ENCODE measurements around the gene LRRC7. TPM values are rescaled to one million over a fixed set of nuclear protein-coding genes. Genes with fewer than 3 reads are reported as not detected.
"Not testable (repeated sequence)": the region's sequence is repeated elsewhere in the genome, so short reads cannot be mapped to it uniquely, and the experiment has no call there.

Gene LRRC7
- total and polyA plus RNA-seq, 8 donors = 0.12 to 2.2 (median 0.90) TPM

GRCh38 chr1:69706473-69706872 lies 138.8 kb downstream of the LRRC7 start:
- intact Hi-C loops (cut with DNase I) = no loop called here
- TF ChIP-seq CTCF (IDR thresholded peaks at IDR 0.05) = no peak
- no peak for DNase-seq
- no peaks in the 10 kb centered on the region for H3K36me3 ChIP-seq
- H3K9me3 ChIP-seq = no peaks in the 10 kb centered on the region
- H3K27me3 ChIP-seq = no peaks in the 10 kb centered on the region
- no peak for FAIRE-seq
- no peak overlapping the region for H3K27ac ChIP-seq
- H3K4me1 ChIP-seq = no peaks in the 10 kb centered on the region
- H3K4me3 ChIP-seq = no peak overlapping the region
- no peak for ATAC-seq
- 65 to 68% methylated on average over 1 of the region's 1 CpG for WGBS, 2 donors

GRCh38 chr1:69707103-69707502 lies 139.4 kb downstream of the LRRC7 start:
- Histone ChIP-seq H3K9me3 (no peaks in the 10 kb centered on the region), H3K27me3 (no peaks in the 10 kb centered on the region), H3K27ac (no peak overlapping the region), H3K4me3 (no peak overlapping the region), H3K36me3 (no peaks in the 10 kb centered on the region), H3K4me1 (no peaks in the 10 kb centered on the region)
- FAIRE-seq (no peak), DNase-seq (no peak), ATAC-seq (no peak)
- no peak for TF ChIP-seq CTCF (IDR thresholded peaks at IDR 0.05)
- 90 to 92% methylated on average over 4 of the region's 4 CpGs for WGBS, 2 donors
- intact Hi-C loops (cut with DNase I) = no loop called here

GRCh38 chr1:69710484-69711189 lies 142.9 kb downstream of the LRRC7 start:
- no peak for DNase-seq
- no peaks in the 10 kb centered on the region for H3K27me3 ChIP-seq
- no peak overlapping the region for H3K4me3 ChIP-seq
- intact Hi-C loops (cut with DNase I) = no loop called here
- no peaks in the 10 kb centered on the region for H3K4me1 ChIP-seq
- H3K9me3 ChIP-seq = no peaks in the 10 kb centered on the region
- ATAC-seq = no peak
- WGBS, 2 donors = 29 to 40% methylated on average over 4 of the region's 4 CpGs
- TF ChIP-seq CTCF (IDR thresholded peaks at IDR 0.05) = no peak
- H3K36me3 ChIP-seq = no peaks in the 10 kb centered on the region
- H3K27ac ChIP-seq = no peak overlapping the region
- FAIRE-seq = no peak

GRCh38 chr1:69711190-69711930 lies 143.6 kb downstream of the LRRC7 start:
- ATAC-seq (no peak), FAIRE-seq (no peak), DNase-seq (no peak)
- intact Hi-C loops (cut with DNase I) = no loop called here
- 85% methylated on average over 4 of the region's 4 CpGs for WGBS, 2 donors
- H3K27ac ChIP-seq = no peak overlapping the region
- H3K27me3 ChIP-seq = peaks cover 0 to 3% (median 0%) of the 10 kb centered on the region in 4 donors
- H3K36me3 ChIP-seq = no peaks in the 10 kb centered on the region
- H3K4me3 ChIP-seq = no peak overlapping the region
- H3K4me1 ChIP-seq = no peaks in the 10 kb centered on the region
- no peak for TF ChIP-seq CTCF (IDR thresholded peaks at IDR 0.05)
- no peaks in the 10 kb centered on the region for H3K9me3 ChIP-seq

GRCh38 chr1:69717834-69718233 lies 150.1 kb downstream of the LRRC7 start:
- H3K4me3 ChIP-seq; H3K27me3 ChIP-seq; intact Hi-C loops (cut with DNase I); FAIRE-seq; ATAC-seq; H3K36me3 ChIP-seq; H3K4me1 ChIP-seq; DNase-seq; H3K27ac ChIP-seq; H3K9me3 ChIP-seq: not testable (repeated sequence)

All from pancreas (tissue), 10 donors.